H9 (cell line): ENCODE results near the gene KANK4. TPM values are rescaled to one million over a fixed set of nuclear protein-coding genes. Genes with fewer than 3 reads are reported as not detected.

Experiments
- DNase-seq: peaks from one replicate; pipeline ENCODE4 v3.0.0-alpha.2; 2017
- H2AFZ ChIP-seq: one replicate; pipeline ENCODE4 v1.6.1; 2013; ENCODE audit warnings: mild to moderate bottlenecking, low read length, control low read depth, moderate library complexity
- H2AK5ac ChIP-seq: 2 replicates; pipeline ENCODE4 v1.6.1; 2013; ENCODE audit warnings: low read length, control low read depth, mixed read lengths; ENCODE audit not compliant: insufficient read length
- H2BK120ac ChIP-seq: one replicate; pipeline ENCODE4 v1.6.1; 2013; ENCODE audit warnings: low read depth, mild to moderate bottlenecking, low read length, control low read depth, inconsistent platforms; ENCODE audit not compliant: poor library complexity, severe bottlenecking
- H2BK12ac ChIP-seq: 2 replicates; pipeline ENCODE4 v1.6.1; 2013; ENCODE audit warnings: low read length, control low read depth, mixed read lengths, low read depth; ENCODE audit not compliant: insufficient read length
- H2BK15ac ChIP-seq: 2 replicates; pipeline ENCODE4 v1.6.1; 2013; ENCODE audit warnings: low read depth, low read length, control low read depth
- H2BK20ac ChIP-seq: one replicate; pipeline ENCODE4 v1.6.1; 2013; ENCODE audit warnings: low read depth, mild to moderate bottlenecking, low read length, control low read depth, inconsistent platforms; ENCODE audit not compliant: poor library complexity, severe bottlenecking
- H2BK5ac ChIP-seq: 2 replicates; pipeline ENCODE4 v1.6.1; 2013; ENCODE audit warnings: low read length, control low read depth, mixed read lengths; ENCODE audit not compliant: insufficient read length
- H3K14ac ChIP-seq: 2 replicates; pipeline ENCODE4 v1.6.1; 2013; ENCODE audit warnings: low read length, control low read depth; ENCODE audit not compliant: insufficient read depth
- H3K18ac ChIP-seq: 2 replicates; pipeline ENCODE4 v1.6.1; 2013; ENCODE audit warnings: low read depth, mild to moderate bottlenecking, mixed read lengths, low read length, control low read depth; ENCODE audit not compliant: insufficient read length
- H3K23ac ChIP-seq: 2 replicates; pipeline ENCODE4 v1.6.1; 2013; ENCODE audit warnings: low read length, control low read depth, mixed read lengths, low read depth; ENCODE audit not compliant: insufficient read length
- H3K23me2 ChIP-seq: 2 replicates; pipeline ENCODE4 v1.6.1; 2013; ENCODE audit warnings: low read depth, mild to moderate bottlenecking, mixed read lengths, low read length, control low read depth; ENCODE audit not compliant: insufficient read length, poor library complexity, severe bottlenecking
- H3K27ac ChIP-seq: 2 replicates; pipeline ENCODE4 v1.5.1; 2013; ENCODE audit warnings: low read length, control low read depth, mixed read lengths, low read depth; ENCODE audit not compliant: insufficient read length
- H3K27me3 ChIP-seq: 2 replicates; pipeline ENCODE4 v1.6.1; 2013; ENCODE audit warnings: low read length, control low read depth, inconsistent platforms; ENCODE audit not compliant: insufficient read depth
- H3K4ac ChIP-seq: 2 replicates; pipeline ENCODE4 v1.6.1; 2013; ENCODE audit warnings: low read depth, mild to moderate bottlenecking, control low read depth, inconsistent platforms, low read length, moderate library complexity
- H3K4me1 ChIP-seq: 2 replicates; pipeline ENCODE4 v1.6.1; 2013; ENCODE audit warnings: low read length, control low read depth, inconsistent platforms; ENCODE audit not compliant: insufficient read depth
- H3K4me2 ChIP-seq: 2 replicates; pipeline ENCODE4 v1.6.1; 2013; ENCODE audit warnings: low read length, control low read depth, mixed read lengths; ENCODE audit not compliant: insufficient read length, insufficient read depth
- H3K56ac ChIP-seq: 2 replicates; pipeline ENCODE4 v1.6.1; 2013; ENCODE audit warnings: low read depth, mild to moderate bottlenecking, mixed read lengths, low read length, control low read depth; ENCODE audit not compliant: insufficient read length
- H3K79me1 ChIP-seq: 2 replicates; pipeline ENCODE4 v1.6.1; 2013; ENCODE audit warnings: low read depth, mild to moderate bottlenecking, moderate library complexity, low read length, control low read depth, inconsistent platforms; ENCODE audit not compliant: insufficient read depth, poor library complexity, severe bottlenecking
- H3K79me2 ChIP-seq: 2 replicates; pipeline ENCODE4 v1.6.1; 2013; ENCODE audit warnings: low read length, control low read depth, inconsistent platforms; ENCODE audit not compliant: insufficient read depth
- H3K9ac ChIP-seq: 2 replicates; pipeline ENCODE4 v1.6.1; 2013; ENCODE audit warnings: low read length, control low read depth, mixed read lengths; ENCODE audit not compliant: insufficient read length; ENCODE audit errors: extremely low read depth
- H3K9me3 ChIP-seq: one replicate; pipeline ENCODE4 v1.6.1; 2013; ENCODE audit warnings: low read depth, low read length, inconsistent platforms; ENCODE audit not compliant: control insufficient read depth
- H3T11ph ChIP-seq: one replicate; pipeline ENCODE4 v1.6.1; 2013; ENCODE audit warnings: mild to moderate bottlenecking, low read length, control low read depth, inconsistent platforms
- H4K20me1 ChIP-seq: one replicate; pipeline ENCODE4 v1.6.1; 2013; ENCODE audit not compliant: control insufficient read depth, insufficient read length, insufficient read depth
- H4K5ac ChIP-seq: 2 replicates; pipeline ENCODE4 v1.6.1; 2013; ENCODE audit warnings: low read depth, mild to moderate bottlenecking, mixed read lengths, low read length, control low read depth; ENCODE audit not compliant: insufficient read length
- H4K8ac ChIP-seq: replicated peaks from 2 replicates; pipeline ENCODE4 v1.6.1; 2013; ENCODE audit warnings: low read length, control low read depth, mixed read lengths, low read depth; ENCODE audit not compliant: insufficient read length
- H4K91ac ChIP-seq: 2 replicates; pipeline ENCODE4 v1.6.1; 2013; ENCODE audit warnings: low read depth, mild to moderate bottlenecking, moderate library complexity, mixed read lengths, low read length, control low read depth; ENCODE audit not compliant: insufficient read length
- H3K27ac Mint-ChIP-seq, 3 experiments: 2 replicates in 2 of 3; 3 replicates in 1 of 3; pipeline ENCODE4 v1.8.0; 2020 to 2021; ENCODE audit warnings: mixed read lengths in 3 of 3, mild to moderate bottlenecking in 1 of 3, moderate library complexity in 1 of 3
- H3K27me3 Mint-ChIP-seq: 2 replicates; pipeline ENCODE4 v1.8.0; 2021; ENCODE audit warnings: low read depth, mild to moderate bottlenecking, moderate library complexity, mixed read lengths
- H3K36me3 Mint-ChIP-seq, 3 experiments: 2 replicates in 2 of 3; 3 replicates in 1 of 3; pipeline ENCODE4 v1.8.0; 2020 to 2021; ENCODE audit warnings: low read depth in 3 of 3, mixed read lengths in 3 of 3; ENCODE audit not compliant: insufficient read depth in 1 of 3
- H3K4me1 Mint-ChIP-seq, 2 experiments: 2 replicates each; pipeline ENCODE4 v1.8.0; 2020; ENCODE audit warnings: mixed read lengths in 2 of 2
- H3K4me3 Mint-ChIP-seq, 2 experiments: 2 replicates in 1 of 2; 3 replicates in 1 of 2; pipeline ENCODE4 v1.8.0; 2020 to 2021; ENCODE audit warnings: mild to moderate bottlenecking in 2 of 2, mixed read lengths in 2 of 2, moderate library complexity in 1 of 2
- H3K9me3 Mint-ChIP-seq, 2 experiments: 2 replicates in 1 of 2; 3 replicates in 1 of 2; pipeline ENCODE4 v1.8.0; 2020; ENCODE audit warnings: mild to moderate bottlenecking in 2 of 2, mixed read lengths in 2 of 2, moderate library complexity in 1 of 2
- CTCF ChIP-seq: fragments of 200-600 bp; sonication (generic); conservative IDR thresholded peaks from 3 replicates; pipeline ENCODE4 v1.8.0; 2021; ENCODE audit warnings: antibody characterized with exemption, mild to moderate bottlenecking
- WGBS: extraction: QIAGEN DNeasy Blood & Tissue Kit; methylation state at CpG from one replicate; pipeline ENCODE4 v1.1.7; 2013; ENCODE audit warnings: missing lambda C conversion rate, low lambda C conversion rate, mixed read lengths; ENCODE audit not compliant: insufficient read length; ENCODE audit errors: extremely low coverage; 5-methylcytosine and 5-hydroxymethylcytosine counted together
- total RNA-seq: library from RNA; stranded (reverse); gene quantifications from 2 replicates; pipeline ENCODE4 v1.2.1, GENCODE V29; 2021

Gene KANK4
- total RNA-seq, 1 experiment from 2014 or later: 0.15 TPM

- Mint-ChIP-seq H3K9me3 (peaks cover 0 to 4% of the 10 kb centered on the region in 2 experiments; a peak in 2 of 5 replicates), H3K36me3 (no peaks in the 10 kb centered on the region), H3K27me3 (peaks cover 62% of the 10 kb centered on the region), H3K4me1 (peaks cover 13 to 15% of the 10 kb centered on the region in 2 experiments), H3K4me3 (no peak overlapping the region), H3K27ac (no peak overlapping the region)
- Histone ChIP-seq H4K5ac (no peak overlapping the region), H2AK5ac (no peak overlapping the region), H2BK120ac (no peak overlapping the region), H3K27ac (no peak overlapping the region), H3K9me3 (no peaks in the 10 kb centered on the region), H3K79me2 (no peaks in the 10 kb centered on the region), H3K23me2 (peaks cover 15% of the 10 kb centered on the region), H3K14ac (no peak overlapping the region), H2BK20ac (no peak overlapping the region), H3K56ac (no peak overlapping the region), H3K27me3 (peaks cover 31% of the 10 kb centered on the region), H3K4me1 (peaks cover 5% of the 10 kb centered on the region; the same call in 1 of the 2 replicates), H3K18ac (no peak overlapping the region), H4K8ac (no peak overlapping the region), H3K4ac (no peak overlapping the region), H2BK12ac (no peak overlapping the region), H2AFZ (no peak overlapping the region), H4K91ac (no peak overlapping the region), H3K23ac (no peak overlapping the region), H3K79me1 (no peaks in the 10 kb centered on the region), H2BK5ac (no peak overlapping the region), H2BK15ac (no peak overlapping the region), H4K20me1 (no peaks in the 10 kb centered on the region), H3K4me2 (no peak overlapping the region), H3K9ac (no peak overlapping the region), H3T11ph (no peak overlapping the region)
- WGBS: no CpG with 5 or more reads among the region's 3 CpGs
- TF ChIP-seq CTCF: no peak
- DNase-seq: no peak
Measured at GRCh38 chr1:62316135-62316534, 3.1 kb downstream of the KANK4 start.
